8988T (cell line): ENCODE data around the gene SGCA.

Source experiments
- DNase-seq: peaks from one replicate; pipeline ENCODE4 v3.0.0; 2011

Gene SGCA

GRCh38 chr17:50149417-50150353, 16.1 kb upstream of the SGCA start:
- no peak for DNase-seq

GRCh38 chr17:50150354-50151040, 15.3 kb upstream of the SGCA start, which contains the start of gene PPP1R9B:
PPP1R9B (minus strand) TSS chr17:50150677; CDS start chr17:50150513, 164 bp downstream.
- no peak for DNase-seq

GRCh38 chr17:50151041-50151936, 14.5 kb upstream of the SGCA start:
- DNase-seq = peak; percentile 100

- DNase-seq = peak; percentile 99
Measured at GRCh38 chr17:50151937-50152547, 13.8 kb upstream of the SGCA start.

GRCh38 chr17:50152736-50153135, 13.1 kb upstream of the SGCA start:
- DNase-seq = no peak

- DNase-seq = no peak
Measured at GRCh38 chr17:50153650-50154575, 11.9 kb upstream of the SGCA start.

GRCh38 chr17:50154604-50155003, 11.2 kb upstream of the SGCA start:
- no peak for DNase-seq

- no peak for DNase-seq
Measured at GRCh38 chr17:50155115-50155819, 10.5 kb upstream of the SGCA start.

GRCh38 chr17:50157891-50158290, 7.9 kb upstream of the SGCA start:
- no peak for DNase-seq

- DNase-seq = peak; percentile 100
Measured at GRCh38 chr17:50161023-50161910, 4.5 kb upstream of the SGCA start.

- DNase-seq = no peak
Measured at GRCh38 chr17:50161911-50162288, 3.9 kb upstream of the SGCA start.

- no peak for DNase-seq
Measured at GRCh38 chr17:50162466-50163254, 3.1 kb upstream of the SGCA start.

- DNase-seq = no peak
Measured at GRCh38 chr17:50163843-50164696, 1.7 kb upstream of the SGCA start.

- DNase-seq = no peak
Measured at GRCh38 chr17:50164697-50164988, 1.2 kb upstream of the SGCA start.

- DNase-seq = no peak
Measured at GRCh38 chr17:50165066-50165465, 739 bp upstream of the SGCA start.

GRCh38 chr17:50165466-50165865, 339 bp upstream of the SGCA start:
- DNase-seq = no peak

- no peak for DNase-seq
Measured at GRCh38 chr17:50166518-50167181, 845 bp downstream of the SGCA start.
